Liver (tissue), 9 donors: Measurements from ENCODE around the gene BRD3. TPM values are rescaled to one million over a fixed set of nuclear protein-coding genes. Genes with fewer than 3 reads are reported as not detected.

ENCODE experiments used
- DNase-seq: peaks from one replicate; pipeline ENCODE4 v3.0.0-alpha.2; 2017; ENCODE audit warnings: low spot score
- H3K27ac ChIP-seq, 2 donors: one replicate each; pipeline ENCODE4 v1.7.0; 2013; ENCODE audit warnings: inconsistent platforms in 2 of 2, low read length in 2 of 2, control low read depth in 1 of 2, low read depth in 1 of 2, mild to moderate bottlenecking in 1 of 2
- H3K27me3 ChIP-seq, 4 donors: one replicate each; pipeline versions ENCODE4 v1.6.1 to v1.7.0; 2013; ENCODE audit warnings: low read length in 3 of 4, inconsistent platforms in 1 of 4, mild to moderate bottlenecking in 1 of 4, moderate library complexity in 1 of 4; ENCODE audit not compliant: control insufficient read depth in 4 of 4, insufficient read depth in 4 of 4
- H3K36me3 ChIP-seq, 4 donors: one replicate each; pipeline versions ENCODE4 v1.6.1 to v1.7.0; 2013; ENCODE audit warnings: low read length in 3 of 4, mild to moderate bottlenecking in 3 of 4, low read depth in 1 of 4, moderate library complexity in 1 of 4; ENCODE audit not compliant: control insufficient read depth in 4 of 4, insufficient read depth in 3 of 4
- H3K4me1 ChIP-seq, 4 donors: one replicate each; pipeline versions ENCODE4 v1.6.1 to v1.7.0; 2013; ENCODE audit warnings: low read length in 3 of 4, mild to moderate bottlenecking in 3 of 4, moderate library complexity in 1 of 4; ENCODE audit not compliant: control insufficient read depth in 4 of 4, insufficient read depth in 4 of 4
- H3K4me3 ChIP-seq, 3 donors: one replicate each; pipeline versions ENCODE4 v1.6.1 to v1.7.0; 2013; ENCODE audit warnings: low read length in 3 of 3, control low read depth in 1 of 3, low read depth in 1 of 3, mild to moderate bottlenecking in 1 of 3
- H3K9ac ChIP-seq, 2 donors: one replicate each; pipeline ENCODE4 v1.7.0; 2013; ENCODE audit warnings: low read length in 2 of 2, mild to moderate bottlenecking in 2 of 2, moderate library complexity in 2 of 2, control low read depth in 1 of 2, low read depth in 1 of 2
- H3K9me3 ChIP-seq, 4 donors: one replicate each; pipeline versions ENCODE4 v1.6.1 to v1.7.0; 2013; ENCODE audit warnings: low read length in 3 of 4; ENCODE audit not compliant: control insufficient read depth in 4 of 4
- ATF3 ChIP-seq: IDR thresholded peaks from 2 replicates; pipeline ENCODE4 v1.6.1; 2016; ENCODE audit warnings: antibody characterized with exemption
- CTCF ChIP-seq: fragments of 150-350 bp; IDR thresholded peaks from 2 replicates; pipeline ENCODE4 v1.5.1; 2017; ENCODE audit warnings: improper control_type of control experiment, low read depth, low read length; ENCODE audit not compliant: missing input control
- EGR1 ChIP-seq, 2 donors: IDR thresholded peaks; 2 replicates each; pipeline ENCODE4 v1.6.1; 2016 to 2018; ENCODE audit warnings: antibody characterized with exemption in 2 of 2, low read depth in 2 of 2
- FOXA1 ChIP-seq: IDR thresholded peaks from 2 replicates; pipeline ENCODE4 v1.6.1; 2016; ENCODE audit warnings: antibody characterized with exemption
- FOXA2 ChIP-seq: IDR thresholded peaks from 2 replicates; pipeline ENCODE4 v1.6.1; 2016; ENCODE audit warnings: antibody characterized with exemption
- GABPA ChIP-seq, 2 donors: IDR thresholded peaks in 1 of 2; conservative IDR thresholded peaks in 1 of 2; 2 replicates each; pipeline ENCODE4 v1.6.1; 2016; ENCODE audit warnings: antibody characterized with exemption in 2 of 2, mild to moderate bottlenecking in 1 of 2, moderate library complexity in 1 of 2
- HNF4A ChIP-seq, 2 donors: conservative IDR thresholded peaks; 2 replicates each; pipeline ENCODE4 v1.6.1; 2016; ENCODE audit warnings: antibody characterized with exemption in 2 of 2, mild to moderate bottlenecking in 2 of 2
- HNF4G ChIP-seq: IDR thresholded peaks from 2 replicates; pipeline ENCODE4 v1.6.1; 2016; ENCODE audit warnings: antibody characterized with exemption
- JUND ChIP-seq, 2 donors: IDR thresholded peaks; 2 replicates each; pipeline ENCODE4 v1.6.1; 2016; ENCODE audit warnings: antibody characterized with exemption in 2 of 2
- MAX ChIP-seq: IDR thresholded peaks from 2 replicates; pipeline ENCODE4 v1.6.1; 2016; ENCODE audit warnings: antibody characterized with exemption
- NR2F2 ChIP-seq: IDR thresholded peaks from 2 replicates; pipeline ENCODE4 v1.6.1; 2016; ENCODE audit warnings: antibody characterized with exemption
- RAD21 ChIP-seq, 2 donors: IDR thresholded peaks; 2 replicates each; pipeline ENCODE4 v1.6.1; 2016; ENCODE audit warnings: antibody characterized with exemption in 2 of 2, mild to moderate bottlenecking in 2 of 2
- REST ChIP-seq: IDR thresholded peaks from 2 replicates; pipeline ENCODE4 v1.6.1; 2016; ENCODE audit warnings: antibody characterized with exemption, mild to moderate bottlenecking
- RXRA ChIP-seq, 2 donors: IDR thresholded peaks; 2 replicates each; pipeline ENCODE4 v1.6.1; 2017 to 2018; ENCODE audit warnings: antibody characterized with exemption in 2 of 2, mild to moderate bottlenecking in 1 of 2
- SP1 ChIP-seq: IDR thresholded peaks from 2 replicates; pipeline ENCODE4 v1.6.1; 2018; ENCODE audit warnings: antibody characterized with exemption, mild to moderate bottlenecking
- TAF1 ChIP-seq: conservative IDR thresholded peaks from 2 replicates; pipeline ENCODE4 v1.6.1; 2016; ENCODE audit warnings: antibody characterized with exemption, mild to moderate bottlenecking
- YY1 ChIP-seq: IDR thresholded peaks from 2 replicates; pipeline ENCODE4 v1.6.1; 2016; ENCODE audit warnings: antibody characterized with exemption, mild to moderate bottlenecking
- ZBTB33 ChIP-seq: IDR thresholded peaks from 2 replicates; pipeline ENCODE4 v1.6.1; 2016; ENCODE audit warnings: antibody characterized with exemption
- WGBS: extraction: QIAGEN DNeasy Blood & Tissue Kit; methylation state at CpG from one replicate; pipeline ENCODE4 v1.1.7; 2013; 5-methylcytosine and 5-hydroxymethylcytosine counted together
- polyA plus RNA-seq, 2 donors: library from polyadenylated mRNA; stranded (reverse) in 1 of 2; unstranded in 1 of 2; fragments of 200-250 nt in 1 of 2; fragments of >200 nt in 1 of 2; fragmentation: Nextera tagmentation in 1 of 2; extraction: Ambion mirVana in 1 of 2; gene quantifications; one replicate each; pipeline versions ENCODE4 v1.2.1 to v1.2.3, GENCODE V29; 2013 to 2015
- total RNA-seq, 2 donors: library from RNA; depleted of rRNA; stranded (reverse); fragments of >200 nt; gene quantifications; one replicate each; pipeline ENCODE4 v1.2.3, GENCODE V29; 2014
- donor health status: healthy.
- donor health status: healthy.
- donor health status: healthy.
- donor health status: healthy.
- donor health status: healthy.

BRD3 gene
- total and polyA plus RNA-seq, 4 donors = 7.2 to 17.7 (median 12.7) TPM

- no peaks in the 10 kb centered on the region for H3K27me3 ChIP-seq
- no peaks in the 10 kb centered on the region for H3K36me3 ChIP-seq
- H3K9ac ChIP-seq = no peak overlapping the region
- DNase-seq = no peak
- peak overlapping the region; percentile 62 to 86 for H3K27ac ChIP-seq
- no peak overlapping the region for H3K4me3 ChIP-seq
- 85% methylated on average over 17 of the region's 17 CpGs for WGBS
- H3K9me3 ChIP-seq = no peaks in the 10 kb centered on the region
- peaks cover 40 to 72% (median 59%) of the 10 kb centered on the region in 4 donors for H3K4me1 ChIP-seq
- TF ChIP-seq RXRA (IDR thresholded peaks at IDR 0.05) (no peak), HNF4G (no peak), TAF1 (no peak), GABPA (IDR thresholded peaks at IDR 0.05 in 1 of 2, conservative IDR thresholded peaks at IDR 0.05 in 1 of 2) (no peak), ZBTB33 (no peak), YY1 (no peak), ATF3 (no peak), CTCF (no peak), NR2F2 (no peak), FOXA2 (no peak), SP1 (no peak), JUND (IDR thresholded peaks at IDR 0.05) (no peak)
Observed at GRCh38 chr9:134059661-134060395, 8.0 kb downstream of the BRD3 start.

GRCh38 chr9:134059188-134059641 is 8.6 kb downstream of the BRD3 start:
- no peak overlapping the region for H3K4me3 ChIP-seq
- H3K27ac ChIP-seq = peak overlapping the region; percentile 62 to 86
- no peaks in the 10 kb centered on the region for H3K27me3 ChIP-seq
- H3K36me3 ChIP-seq = no peaks in the 10 kb centered on the region
- no peaks in the 10 kb centered on the region for H3K9me3 ChIP-seq
- no peak for DNase-seq
- H3K9ac ChIP-seq = no peak overlapping the region
- peaks cover 43 to 78% (median 64%) of the 10 kb centered on the region in 4 donors for H3K4me1 ChIP-seq
- WGBS = 91% methylated on average over 16 of the region's 16 CpGs
- no peak for TF ChIP-seq CTCF
- TF ChIP-seq FOXA2 = no peak
- TF ChIP-seq GABPA (IDR thresholded peaks at IDR 0.05 in 1 of 2, conservative IDR thresholded peaks at IDR 0.05 in 1 of 2) = no peak
- no peak for TF ChIP-seq RXRA (IDR thresholded peaks at IDR 0.05)
- TF ChIP-seq JUND (IDR thresholded peaks at IDR 0.05) = no peak
- no peak for TF ChIP-seq RAD21 (IDR thresholded peaks at IDR 0.05)
- no peak for TF ChIP-seq EGR1 (IDR thresholded peaks at IDR 0.05; ENCODE audit: low read depth in 2 of 2)
- TF ChIP-seq REST = no peak
- TF ChIP-seq ATF3 = no peak
- TF ChIP-seq ZBTB33 = no peak
- no peak for TF ChIP-seq FOXA1
- no peak for TF ChIP-seq MAX
- TF ChIP-seq YY1 = no peak
- no peak for TF ChIP-seq HNF4A (conservative IDR thresholded peaks at IDR 0.05)
- TF ChIP-seq HNF4G = no peak
